MM.1S (cell line): ENCODE results near the gene NEGR1.
A peak's percentile ranks its signal among the peaks of the same experiment; 100 is the strongest.

Experiments used
- DNase-seq: peaks from one replicate; pipeline ENCODE4 v3.0.0-alpha.2; 2015
- H2AFZ ChIP-seq: fragments of 300-600 bp; sonication (generic); 2 replicates; pipeline ENCODE4 v1.6.0; 2016; ENCODE audit warnings: antibody characterized with exemption, low read length
- H3F3A ChIP-seq: fragments of 300-600 bp; sonication (generic); 2 replicates; pipeline ENCODE4 v1.6.1; 2016; ENCODE audit warnings: mild to moderate bottlenecking, antibody characterized with exemption, low read length, moderate library complexity, mixed read lengths; ENCODE audit not compliant: insufficient read depth
- H3K27ac ChIP-seq: fragments of 300-600 bp; sonication (generic); 2 replicates; pipeline ENCODE4 v1.5.1; 2016; ENCODE audit warnings: mild to moderate bottlenecking, low read length
- H3K27me3 ChIP-seq: fragments of 300-600 bp; sonication (generic); replicated peaks from 2 replicates; pipeline ENCODE4 v1.6.0; 2016; ENCODE audit warnings: low read length; ENCODE audit not compliant: insufficient read depth
- H3K36me3 ChIP-seq: fragments of 300-600 bp; sonication (generic); replicated peaks from 2 replicates; pipeline ENCODE4 v1.6.1; 2016; ENCODE audit warnings: mild to moderate bottlenecking, low read length, mixed read lengths; ENCODE audit not compliant: insufficient read depth
- H3K4me1 ChIP-seq: fragments of 300-600 bp; sonication (generic); 2 replicates; pipeline ENCODE4 v1.6.1; 2016; ENCODE audit warnings: low read length, mixed read lengths
- H3K4me2 ChIP-seq: fragments of 300-600 bp; sonication (generic); 2 replicates; pipeline ENCODE4 v1.6.0; 2016; ENCODE audit warnings: low read depth, low read length
- H3K4me3 ChIP-seq: fragments of 300-600 bp; sonication (generic); 2 replicates; pipeline ENCODE4 v1.5.1; 2016; ENCODE audit warnings: low read length, mixed read lengths
- H3K79me2 ChIP-seq: fragments of 300-600 bp; sonication (generic); 2 replicates; pipeline ENCODE4 v1.6.1; 2016; ENCODE audit warnings: mixed run types, low read length, mixed read lengths
- H3K9ac ChIP-seq: fragments of 300-600 bp; sonication (generic); 2 replicates; pipeline ENCODE4 v1.6.1; 2016; ENCODE audit warnings: low read length, mixed read lengths
- H3K9me2 ChIP-seq: fragments of 300-600 bp; sonication (generic); replicated peaks from 2 replicates; pipeline ENCODE4 v1.6.1; 2016; ENCODE audit warnings: mild to moderate bottlenecking, low read length, mixed read lengths; ENCODE audit not compliant: insufficient read depth
- H3K9me3 ChIP-seq: fragments of 300-600 bp; sonication (generic); replicated peaks from 2 replicates; pipeline ENCODE4 v1.6.1; 2016; ENCODE audit warnings: mild to moderate bottlenecking, low read length, mixed read lengths; ENCODE audit not compliant: insufficient read depth
- H4K20me1 ChIP-seq: fragments of 300-600 bp; sonication (generic); 2 replicates; pipeline ENCODE4 v1.6.1; 2016; ENCODE audit warnings: mild to moderate bottlenecking, low read length, moderate library complexity, mixed read lengths; ENCODE audit not compliant: insufficient read depth
- CTCF ChIP-seq: fragments of 300-600 bp; sonication (generic); IDR thresholded peaks from 2 replicates; pipeline ENCODE4 v1.5.1; 2016; ENCODE audit warnings: antibody characterized with exemption, low read length, mixed read lengths
- EZH2 ChIP-seq: fragments of 300-600 bp; sonication (generic); optimal IDR thresholded peaks from 2 replicates; pipeline ENCODE3; 2017; ENCODE audit warnings: low read depth, mild to moderate bottlenecking, antibody characterized with exemption, low read length, mixed read lengths
- EZH2phosphoT487 ChIP-seq: fragments of 300-600 bp; sonication (generic); IDR thresholded peaks from 2 replicates; pipeline ENCODE4 v1.6.1; 2018; ENCODE audit warnings: antibody characterized with exemption, low read length

Gene NEGR1

DNA sequence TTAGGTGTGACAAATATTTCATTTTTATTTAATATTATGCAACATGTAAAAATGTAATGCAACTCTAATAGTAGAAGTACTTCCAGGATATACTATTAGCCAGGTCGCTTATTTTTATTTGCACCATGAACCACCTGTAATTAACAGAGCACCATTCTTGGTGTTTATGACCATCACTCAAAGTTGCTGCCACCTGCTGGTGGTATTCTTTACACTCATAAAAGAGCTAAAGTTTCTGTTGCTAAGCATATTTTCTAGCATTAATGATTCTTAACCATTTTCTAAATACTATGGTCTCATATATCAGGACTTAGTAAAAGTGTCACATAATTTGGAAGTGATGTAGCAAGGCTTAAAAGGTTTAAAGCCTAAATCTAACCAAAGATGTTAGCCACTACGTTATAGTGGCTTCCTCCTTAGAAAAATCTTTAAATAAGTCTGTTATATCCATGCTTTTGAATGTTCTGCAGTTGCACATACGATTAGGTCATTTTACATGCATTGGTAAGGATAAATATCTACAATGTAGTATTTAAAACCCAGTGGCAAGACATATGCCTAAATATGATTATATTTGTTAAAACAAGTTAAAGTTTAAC is 244.5 kb downstream of the NEGR1 start:
- Histone ChIP-seq H3K4me1 (no peaks in the 10 kb centered on the region), H3K27ac (no peak overlapping the region), H3K9me2 (no peaks in the 10 kb centered on the region), H3K4me2 (no peak overlapping the region), H4K20me1 (no peaks in the 10 kb centered on the region), H3K27me3 (no peaks in the 10 kb centered on the region), H3K36me3 (no peaks in the 10 kb centered on the region), H3K79me2 (no peaks in the 10 kb centered on the region), H3K9ac (no peak overlapping the region), H3F3A (no peaks in the 10 kb centered on the region), H3K4me3 (no peak overlapping the region), H2AFZ (no peak overlapping the region), H3K9me3 (no peaks in the 10 kb centered on the region)
- TF ChIP-seq CTCF, result peak; percentile 68
- TF ChIP-seq EZH2phosphoT487, result no peak
- no peak for TF ChIP-seq EZH2
- DNase-seq, result peak; percentile 75

DNA sequence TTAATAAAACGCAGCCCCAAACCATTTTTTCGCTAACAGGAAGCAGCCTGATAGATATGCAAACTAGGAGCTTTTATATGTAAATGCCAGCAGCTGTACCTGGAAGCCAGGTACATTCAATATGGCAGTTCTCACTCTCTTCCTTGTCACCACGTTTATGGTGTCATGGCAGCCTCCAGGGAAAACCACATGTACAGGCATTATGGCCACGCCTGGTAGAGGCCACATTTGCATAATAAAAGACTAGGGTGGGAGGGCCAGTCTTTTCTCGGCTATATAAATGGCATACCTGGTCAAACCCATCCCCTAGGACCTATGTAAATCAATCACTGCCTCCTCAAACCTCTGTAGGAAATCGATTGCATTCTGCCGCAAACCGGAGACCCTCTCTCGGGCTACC is 247.5 kb downstream of the NEGR1 start:
- no peak overlapping the region for H3K27ac ChIP-seq

DNA sequence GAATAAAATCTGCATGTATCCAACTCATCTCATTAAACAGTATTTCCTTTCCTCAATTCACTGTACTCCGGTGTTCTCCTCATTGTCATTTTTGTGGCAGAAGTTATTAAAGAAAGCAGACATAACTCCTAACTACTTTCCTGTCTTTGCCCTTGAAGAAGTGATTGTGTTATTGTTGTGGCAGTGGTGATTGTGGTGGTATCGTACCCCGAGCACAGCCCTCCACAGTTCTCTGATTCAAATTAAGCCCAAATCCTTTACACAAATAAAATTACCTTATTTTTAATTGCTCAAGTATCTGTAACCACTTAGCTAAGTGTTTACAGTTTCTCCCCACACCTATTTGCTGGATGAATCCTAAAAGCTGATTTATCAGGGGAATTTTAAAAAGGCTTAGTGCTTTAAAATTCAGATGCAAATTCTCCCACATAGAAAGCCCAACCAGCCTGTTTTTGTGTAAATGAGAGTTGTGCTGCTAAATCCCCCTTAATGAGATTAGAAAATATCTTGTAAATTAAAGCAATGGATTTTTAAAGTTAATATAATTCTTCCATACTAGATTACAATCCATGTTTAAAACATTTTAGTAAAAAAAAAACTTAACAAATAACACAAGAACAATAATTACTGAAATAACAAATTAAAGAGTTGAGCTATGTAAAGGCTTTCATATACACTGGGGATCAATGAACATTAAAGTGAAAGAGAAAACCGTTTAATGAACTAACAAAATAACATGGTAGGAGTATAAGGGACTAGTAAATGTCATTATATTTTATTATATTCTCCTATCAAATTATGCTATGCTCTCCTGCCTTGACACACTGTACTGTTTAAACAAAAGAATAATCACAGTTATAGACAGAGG is 259.0 kb downstream of the NEGR1 start:
- H3K9me2 ChIP-seq, result no peaks in the 10 kb centered on the region
- H3K27ac ChIP-seq, result no peak overlapping the region
- no peaks in the 10 kb centered on the region for H3K4me1 ChIP-seq
- H3K9ac ChIP-seq, result no peak overlapping the region
- DNase-seq, result no peak
- H3K27me3 ChIP-seq, result no peaks in the 10 kb centered on the region
- no peak overlapping the region for H2AFZ ChIP-seq
- H3K4me3 ChIP-seq, result no peak overlapping the region
- H3K9me3 ChIP-seq, result no peaks in the 10 kb centered on the region
- no peak for TF ChIP-seq CTCF
- no peak for TF ChIP-seq EZH2phosphoT487
- no peak for TF ChIP-seq EZH2
- no peaks in the 10 kb centered on the region for H3F3A ChIP-seq
- H3K36me3 ChIP-seq, result no peaks in the 10 kb centered on the region
- no peaks in the 10 kb centered on the region for H4K20me1 ChIP-seq
- H3K79me2 ChIP-seq, result no peaks in the 10 kb centered on the region
- no peak overlapping the region for H3K4me2 ChIP-seq

More for the DNA sequence above, 247.5 kb downstream of the NEGR1 start:
- H3K4me3 ChIP-seq, result no peak overlapping the region
- H3F3A ChIP-seq, result no peaks in the 10 kb centered on the region
- H3K79me2 ChIP-seq, result no peaks in the 10 kb centered on the region
- no peak overlapping the region for H3K9ac ChIP-seq
- DNase-seq, result no peak
- no peaks in the 10 kb centered on the region for H3K36me3 ChIP-seq
- no peaks in the 10 kb centered on the region for H3K4me1 ChIP-seq
- H3K4me2 ChIP-seq, result no peak overlapping the region
- no peaks in the 10 kb centered on the region for H3K9me3 ChIP-seq
- no peak overlapping the region for H2AFZ ChIP-seq
- no peaks in the 10 kb centered on the region for H3K27me3 ChIP-seq
- TF ChIP-seq EZH2, result no peak
- no peak for TF ChIP-seq CTCF
- no peak for TF ChIP-seq EZH2phosphoT487
- H3K9me2 ChIP-seq, result no peaks in the 10 kb centered on the region
- no peaks in the 10 kb centered on the region for H4K20me1 ChIP-seq
